ENCODE results near the gene NPAS2.

Gene NPAS2

GRCh38 chr2:100974712-100975520, 155.0 kb downstream of the NPAS2 start:
- no peak for DNase-seq

GRCh38 chr2:100975521-100975785, 155.5 kb downstream of the NPAS2 start:
- no peak for DNase-seq

GRCh38 chr2:100976061-100976460, 156.1 kb downstream of the NPAS2 start:
- no peak for DNase-seq

- DNase-seq, result peak in 1 of 3 experiments; percentile 50
Measured at GRCh38 chr2:100976645-100977391, 156.9 kb downstream of the NPAS2 start.

GRCh38 chr2:100977511-100977910, 157.6 kb downstream of the NPAS2 start:
- no peak for DNase-seq

- no peak for DNase-seq
Measured at GRCh38 chr2:100978582-100979191, 158.7 kb downstream of the NPAS2 start.

- no peak for DNase-seq
Measured at GRCh38 chr2:100980046-100980445, 160.1 kb downstream of the NPAS2 start.

GRCh38 chr2:100981011-100981410, 161.1 kb downstream of the NPAS2 start:
- DNase-seq, result no peak

- no peak for DNase-seq
Measured at GRCh38 chr2:100982431-100982861, 162.5 kb downstream of the NPAS2 start.

- no peak for DNase-seq
Measured at GRCh38 chr2:100983201-100983600, 163.3 kb downstream of the NPAS2 start.

GRCh38 chr2:100983684-100984310, 163.9 kb downstream of the NPAS2 start:
- no peak for DNase-seq

- DNase-seq, result peak; percentile 41 to 80 (median 71)
Measured at GRCh38 chr2:100984892-100985307, 165.0 kb downstream of the NPAS2 start.

GRCh38 chr2:100986157-100986556, 166.2 kb downstream of the NPAS2 start:
- DNase-seq, result no peak

- DNase-seq, result no peak
Measured at GRCh38 chr2:100987536-100987935, 167.6 kb downstream of the NPAS2 start.

- DNase-seq, result no peak
Measured at GRCh38 chr2:100987974-100988373, 168.0 kb downstream of the NPAS2 start.

GRCh38 chr2:100988630-100989417, 168.9 kb downstream of the NPAS2 start:
- no peak for DNase-seq

GRCh38 chr2:100989666-100990065, 169.7 kb downstream of the NPAS2 start:
- no peak for DNase-seq

GRCh38 chr2:100990166-100990565, 170.2 kb downstream of the NPAS2 start:
- no peak for DNase-seq

GRCh38 chr2:100990650-100991403, 170.9 kb downstream of the NPAS2 start:
- no peak for DNase-seq

- no peak for DNase-seq
Measured at GRCh38 chr2:100991404-100991773, 171.4 kb downstream of the NPAS2 start.

- DNase-seq, result no peak
Measured at GRCh38 chr2:100992262-100992661, 172.3 kb downstream of the NPAS2 start.

GRCh38 chr2:100993294-100993693, 173.4 kb downstream of the NPAS2 start:
- no peak for DNase-seq
